Posterior vena cava (tissue), 2 donors: ENCODE data around the gene IFRD2. TPM values are rescaled to one million over a fixed set of nuclear protein-coding genes. Genes with fewer than 3 reads are reported as not detected.
A peak's percentile ranks its signal among the peaks of the same experiment; 100 is the strongest.
"Not testable (repeated sequence)": the region's sequence is repeated elsewhere in the genome, so short reads cannot be mapped to it uniquely, and the experiment has no call there.

Experiments
- DNase-seq: peaks from one replicate; pipeline ENCODE4 v3.0.0-alpha.2; 2020; ENCODE audit warnings: low spot score
- intact Hi-C, 2 donors: fragments of 100-400 bp; cut with DNase I; formaldehyde crosslinking; loops; one replicate each; pipeline versions ENCODE4 v1.14.1 to v1.14.2; 2022 to 2023
- total RNA-seq, 2 donors: library from RNA; stranded (reverse); fragmentation: NEBNext Ultra II Directional; extraction: Animal tissue kit (Norgen Biotek cat#: 25700); gene quantifications; one replicate each; pipeline ENCODE4 v1.2.1, GENCODE V29; 2021
- donor health status: DM: yes; HTN: yes; CAD: no.
- donor health status: DM: yes; HTN: yes; CAD: no.

Gene IFRD2
- total RNA-seq, 2 donors from 2014 or later: 47.3 to 53.3 TPM

GRCh38 chr3:50312041-50312440, 19.8 kb upstream of the IFRD2 start:
- DNase-seq, intact Hi-C loops: not testable (repeated sequence)

GRCh38 chr3:50304601-50305000, 12.4 kb upstream of the IFRD2 start:
- DNase-seq: no peak
- intact Hi-C loops: no loop called here

GRCh38 chr3:50303013-50303815, 11.0 kb upstream of the IFRD2 start, which contains the start of gene HYAL1:
HYAL1 (minus strand) TSS chr3:50303574; CDS start chr3:50302956, 618 bp downstream.
- DNase-seq: peak; percentile 89

GRCh38 chr3:50302095-50303012, 10.1 kb upstream of the IFRD2 start:
- intact Hi-C loops: no loop called here
- no peak for DNase-seq

More at GRCh38 chr3:50303013-50303815, 11.0 kb upstream of the IFRD2 start, which contains the start of gene HYAL1:
- intact Hi-C loops: no loop called here

GRCh38 chr3:50300681-50301254, 8.5 kb upstream of the IFRD2 start:
- intact Hi-C loops: no loop called here
- no peak for DNase-seq

- intact Hi-C loops: no loop called here
- DNase-seq: no peak
Observed at GRCh38 chr3:50299929-50300680, 7.9 kb upstream of the IFRD2 start.

- intact Hi-C loops: no loop called here
- DNase-seq: no peak
Observed at GRCh38 chr3:50299638-50299928, 7.4 kb upstream of the IFRD2 start.

GRCh38 chr3:50298836-50299637, 6.8 kb upstream of the IFRD2 start, which contains the start of the genes HYAL3 and NAA80:
HYAL3 (minus strand) TSS chr3:50299405; CDS start chr3:50295602, 3,803 bp downstream.
NAA80 (minus strand) TSS chr3:50299405; CDS start chr3:50297463, 1,942 bp downstream.
- peak; percentile 100 for DNase-seq
- intact Hi-C loops: no loop called here

- DNase-seq: no peak
- intact Hi-C loops: no loop called here
Observed at GRCh38 chr3:50297896-50298725, 5.9 kb upstream of the IFRD2 start.

GRCh38 chr3:50297384-50297775, 5.2 kb upstream of the IFRD2 start:
- DNase-seq: no peak
- intact Hi-C loops: no loop called here

GRCh38 chr3:50296721-50297383, 4.6 kb upstream of the IFRD2 start:
- DNase-seq: no peak
- intact Hi-C loops: no loop called here

GRCh38 chr3:50295553-50296431, 3.6 kb upstream of the IFRD2 start:
- DNase-seq: no peak
- intact Hi-C loops: no loop called here

GRCh38 chr3:50294492-50295403, 2.5 kb upstream of the IFRD2 start:
- intact Hi-C loops: no loop called here
- DNase-seq: no peak

GRCh38 chr3:50294089-50294488, 1.9 kb upstream of the IFRD2 start:
- intact Hi-C loops: no loop called here
- DNase-seq: no peak
